Erythroblast (primary cell): ENCODE measurements around the gene CHTOP.

ENCODE experiments used
- GATA1 ChIP-seq: IDR thresholded peaks from 2 replicates; pipeline ENCODE4 v1.6.1; 2011; ENCODE audit warnings: low read depth, mild to moderate bottlenecking, control low read depth, low read length, moderate library complexity
- POLR2A ChIP-seq: IDR thresholded peaks from 2 replicates; pipeline ENCODE4 v1.6.1; 2011; ENCODE audit warnings: mild to moderate bottlenecking, low read length

DNA sequence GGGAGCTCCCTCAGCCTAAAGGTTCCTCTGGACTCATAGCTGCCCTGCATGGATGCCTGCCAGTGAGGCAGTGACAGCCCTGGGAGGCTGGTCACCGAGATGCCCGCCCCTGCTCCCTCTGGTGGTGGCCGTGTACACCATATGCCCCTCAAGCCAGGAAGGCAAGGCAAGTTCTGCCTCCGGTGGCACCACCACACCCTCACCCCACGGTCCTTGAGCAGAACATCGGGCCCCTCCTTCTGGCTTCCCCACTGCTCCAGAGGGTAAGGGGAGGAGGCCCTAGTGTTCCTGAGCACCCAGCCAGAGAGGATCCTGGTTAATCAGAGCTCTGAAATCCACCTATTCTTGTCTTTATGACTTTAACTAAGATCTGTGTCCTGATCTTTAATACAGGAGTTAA lies 16.2 kb upstream of the CHTOP start:
- TF ChIP-seq POLR2A (no peak), GATA1 (no peak)
